ENCODE results near the gene RPLP1. TPM values are rescaled to one million over a fixed set of nuclear protein-coding genes. Genes with fewer than 3 reads are reported as not detected.

RPLP1 gene
- total and polyA plus RNA-seq, 7 experiments from 2014 or later, result 1,719 to 3,527 (median 2,508) TPM

DNA sequence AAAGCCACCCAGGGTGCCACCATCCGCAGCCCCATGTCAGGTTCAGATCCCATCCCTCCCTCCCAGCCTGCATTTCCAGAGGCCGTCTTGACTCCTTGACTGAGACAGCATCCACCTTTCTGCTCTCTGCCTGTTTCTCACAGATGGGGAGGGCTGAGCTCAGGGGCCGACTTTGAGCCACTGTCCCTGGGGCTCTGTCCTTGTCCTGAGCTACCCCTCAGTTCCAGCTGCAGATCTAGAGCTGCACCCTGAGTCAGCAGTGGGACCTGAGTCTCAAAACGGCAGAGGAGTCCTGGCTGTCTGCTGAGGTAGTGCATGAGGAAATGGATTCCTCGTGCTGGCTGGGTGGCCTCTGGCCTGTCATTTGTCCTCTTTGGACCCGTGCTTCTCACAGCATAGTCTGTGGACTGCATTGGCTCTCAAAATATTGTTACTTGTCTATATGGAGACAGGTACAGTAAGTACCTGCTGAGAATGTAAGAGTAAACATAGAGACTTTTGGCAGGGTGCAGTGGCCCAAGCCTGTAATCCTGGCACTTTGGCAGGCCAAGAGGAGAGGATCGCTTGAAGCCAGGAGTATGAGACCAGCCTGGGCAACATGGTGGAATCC, 22.3 kb downstream of the RPLP1 start:
- H3K9me3 ChIP-seq (ENCODE audit: control insufficient read depth in 2 of 3, low read length in 3 of 3), result no peaks in the 10 kb centered on the region
- no peaks in the 10 kb centered on the region for H3K4me1 ChIP-seq (ENCODE audit: control insufficient read depth in 2 of 2, insufficient read depth in 2 of 2, low read length in 2 of 2)
- ChIA-PET CTCF (interaction anchor here (0.6 to 1.6 kb wide), 8 partner anchors 12 to 1338 kb away, joined by 3 to 6 read pairs (median 4); no protein-coding TSS in a partner anchor), POLR2A (interaction anchor here (0.7 to 1.1 kb wide), 3 partner anchors 11 to 23 kb away, joined by 3 read pairs; partner anchors contain the start of gene RPLP1)
- Mint-ChIP-seq H3K27me3 (peaks cover 0 to 28% (median 0%) of the 10 kb centered on the region in 5 donors), H3K4me1 (peaks cover 0 to 5% (median 0%) of the 10 kb centered on the region in 7 donors), H3K4me3 (no peak overlapping the region), H3K27ac (no peak overlapping the region), H3K36me3 (peaks cover 0 to 4% (median 3%) of the 10 kb centered on the region in 5 donors), H3K9me3 (peaks cover 0 to 6% (median 4%) of the 10 kb centered on the region in 11 donors)
- no peak for ATAC-seq
- no peaks in the 10 kb centered on the region for H3K27me3 ChIP-seq (ENCODE audit: control insufficient read depth in 2 of 2, insufficient read depth in 2 of 2, low read length in 2 of 2)
- H3K27ac ChIP-seq (ENCODE audit: low read depth, low read length), result no peak overlapping the region
- no peak overlapping the region for H3K4me3 ChIP-seq (ENCODE audit: low read length)
- no peak for DNase-seq
- no peaks in the 10 kb centered on the region for H3K36me3 ChIP-seq (ENCODE audit: control insufficient read depth in 2 of 3, insufficient read depth in 3 of 3, low read length in 3 of 3)
- intact Hi-C loops (cut with micrococcal nuclease), result loop anchor here (1.0 to 10.0 kb wide), 10 partner anchors 102 to 1337 kb away; no protein-coding TSS in a partner anchor

DNA sequence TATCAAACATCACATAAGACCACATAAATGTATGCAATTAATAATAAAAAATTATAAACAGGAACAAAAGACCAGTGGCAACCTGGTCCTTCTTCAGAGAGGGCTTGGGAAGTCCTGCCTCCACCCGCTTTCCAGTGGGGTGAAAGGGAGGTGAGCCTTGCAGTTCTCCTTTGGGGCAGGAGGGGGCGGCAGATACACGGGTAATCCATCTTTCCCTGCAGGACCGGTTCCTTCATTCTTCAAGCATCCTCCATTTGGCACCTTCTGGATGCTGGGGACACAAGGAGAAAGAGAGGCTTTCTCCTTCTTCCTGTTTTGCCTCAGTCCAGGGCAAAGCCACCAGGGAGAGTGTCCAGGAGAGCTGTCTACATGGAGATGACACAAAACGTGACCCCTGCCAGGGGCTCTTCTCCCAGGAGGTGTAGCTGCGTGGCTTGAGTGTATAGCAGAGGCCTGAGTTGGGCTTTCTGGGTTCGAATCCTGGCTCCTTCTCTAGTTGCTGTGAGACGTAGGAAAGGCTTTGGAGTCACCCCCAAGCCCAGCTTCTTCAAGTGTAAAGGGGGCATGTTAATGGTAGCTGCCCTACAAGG, 23.2 kb downstream of the RPLP1 start:
- Histone ChIP-seq H3K9me3 (ENCODE audit: control insufficient read depth in 2 of 3, low read length in 3 of 3) (no peaks in the 10 kb centered on the region), H3K27me3 (ENCODE audit: control insufficient read depth in 2 of 2, insufficient read depth in 2 of 2, low read length in 2 of 2) (no peaks in the 10 kb centered on the region), H3K27ac (ENCODE audit: low read depth, low read length) (no peak overlapping the region), H3K4me3 (ENCODE audit: low read length) (no peak overlapping the region), H3K36me3 (ENCODE audit: control insufficient read depth in 2 of 3, insufficient read depth in 3 of 3, low read length in 3 of 3) (no peaks in the 10 kb centered on the region), H3K4me1 (ENCODE audit: control insufficient read depth in 2 of 2, insufficient read depth in 2 of 2, low read length in 2 of 2) (no peaks in the 10 kb centered on the region)
- Mint-ChIP-seq H3K27me3 (peaks cover 0 to 29% (median 0%) of the 10 kb centered on the region in 5 donors), H3K4me1 (peaks cover 0 to 5% (median 0%) of the 10 kb centered on the region in 7 donors), H3K36me3 (peaks cover 0 to 4% (median 3%) of the 10 kb centered on the region in 5 donors), H3K9me3 (peaks cover 0 to 9% (median 4%) of the 10 kb centered on the region in 11 donors), H3K27ac (no peak overlapping the region), H3K4me3 (no peak overlapping the region)
- DNase-seq, result peak; percentile 39 to 77 (median 63)
- intact Hi-C loops (cut with micrococcal nuclease), result loop anchor here (1.0 to 10.0 kb wide), 11 partner anchors 101 to 1336 kb away; no protein-coding TSS in a partner anchor
- POLR2A ChIA-PET, result interaction anchor here (0.9 kb wide), 1 partner anchor 24 kb away, joined by 3 read pairs; the partner anchor contains the start of gene RPLP1
- peak; percentile 90 for ATAC-seq
- CTCF ChIA-PET, result interaction anchor here (0.6 to 1.6 kb wide), 17 partner anchors 10 to 1337 kb away, joined by 3 to 8 read pairs (median 3); partner anchors contain the start of gene RPLP1

DNA sequence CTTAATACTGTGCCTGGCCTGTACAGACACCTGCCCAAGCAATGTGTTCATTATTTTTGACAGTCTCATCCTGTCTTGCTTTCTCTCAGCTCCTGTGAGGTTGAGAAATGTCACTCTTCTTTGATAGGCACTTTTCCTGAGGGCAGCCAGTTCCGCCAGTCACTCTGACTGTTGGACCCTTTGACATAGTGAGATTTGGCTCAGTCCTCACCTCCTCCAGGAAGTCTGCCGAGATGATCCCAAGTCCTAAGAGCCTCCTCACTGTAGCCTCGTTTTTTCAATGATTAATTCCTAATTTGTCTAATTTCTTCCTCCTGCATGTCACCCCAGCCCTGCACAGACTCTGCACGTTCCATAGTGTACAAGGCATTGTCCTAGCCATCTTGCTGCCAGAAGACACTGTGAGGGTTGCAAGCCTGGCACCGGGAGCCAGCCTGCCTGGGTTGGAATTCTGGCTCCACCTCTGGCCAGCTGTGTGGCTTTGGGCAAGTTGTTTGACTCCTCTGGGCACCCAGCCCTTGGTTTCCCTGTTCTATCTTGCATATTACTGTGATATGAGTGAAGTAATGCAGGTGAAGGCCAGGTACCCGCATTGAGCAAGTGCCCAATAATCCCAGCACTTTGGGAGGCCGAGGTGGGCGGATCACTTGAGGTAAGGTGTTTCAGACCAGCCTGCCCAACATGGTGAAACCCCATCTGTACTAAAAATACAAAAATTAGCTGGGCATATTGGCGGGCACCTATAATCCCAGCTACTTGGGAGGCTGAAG, 24.3 kb downstream of the RPLP1 start:
- Histone ChIP-seq H3K4me1 (ENCODE audit: control insufficient read depth in 2 of 2, insufficient read depth in 2 of 2, low read length in 2 of 2) (no peaks in the 10 kb centered on the region), H3K9me3 (ENCODE audit: control insufficient read depth in 2 of 3, low read length in 3 of 3) (no peaks in the 10 kb centered on the region), H3K27me3 (ENCODE audit: control insufficient read depth in 2 of 2, insufficient read depth in 2 of 2, low read length in 2 of 2) (no peaks in the 10 kb centered on the region), H3K36me3 (ENCODE audit: control insufficient read depth in 2 of 3, insufficient read depth in 3 of 3, low read length in 3 of 3) (no peaks in the 10 kb centered on the region), H3K4me3 (ENCODE audit: low read length) (no peak overlapping the region), H3K27ac (ENCODE audit: low read depth, low read length) (no peak overlapping the region)
- POLR2A ChIA-PET, result no interaction called here
- H3K27me3 Mint-ChIP-seq, result peaks cover 0 to 21% (median 0%) of the 10 kb centered on the region in 5 donors
- peaks cover 0 to 3% (median 0%) of the 10 kb centered on the region in 7 donors for H3K4me1 Mint-ChIP-seq
- CTCF ChIA-PET, result interaction anchor here (0.6 to 2.2 kb wide), 13 partner anchors 9 to 1334 kb away, joined by 3 to 13 read pairs (median 4); no protein-coding TSS in a partner anchor
- peaks cover 0 to 9% (median 4%) of the 10 kb centered on the region in 11 donors for H3K9me3 Mint-ChIP-seq
- H3K36me3 Mint-ChIP-seq, result peaks cover 0 to 4% (median 3%) of the 10 kb centered on the region in 5 donors
- ATAC-seq (no peak), DNase-seq (no peak)
- H3K4me3 Mint-ChIP-seq, result no peak overlapping the region
- H3K27ac Mint-ChIP-seq, result no peak overlapping the region
- intact Hi-C loops (cut with micrococcal nuclease), result loop anchor here (1.0 to 10.0 kb wide), 7 partner anchors 100 to 1335 kb away; no protein-coding TSS in a partner anchor

DNA sequence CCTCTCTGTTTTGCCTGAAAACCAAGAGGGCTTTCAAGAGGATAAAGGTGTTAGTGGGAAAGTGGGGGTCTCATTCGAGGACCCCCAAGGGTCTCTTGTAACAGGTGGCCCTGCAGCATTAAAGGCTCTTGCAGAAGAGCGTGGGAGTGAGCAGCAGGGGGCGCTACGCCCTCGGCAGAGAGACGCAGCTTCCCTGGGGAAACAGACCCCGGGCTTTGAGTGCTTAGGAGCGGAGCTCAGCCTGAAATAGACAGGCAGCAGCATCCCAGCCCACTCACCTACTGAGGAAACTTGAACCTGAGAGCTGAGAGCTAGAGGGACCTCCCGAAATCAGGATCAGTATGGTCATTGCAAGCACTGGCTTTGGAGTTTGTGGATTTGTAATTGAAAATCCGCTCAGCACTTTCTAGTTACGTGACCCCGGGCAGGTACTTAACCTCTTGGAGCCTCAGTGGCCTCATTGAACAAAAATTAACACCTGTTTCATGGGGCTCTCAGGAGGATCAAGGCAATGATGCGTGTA, 25.7 kb downstream of the RPLP1 start:
- DNase-seq, result peak in 4 of 9 donors; percentile 24 to 57 (median 41)
- no peaks in the 10 kb centered on the region for H3K4me1 ChIP-seq (ENCODE audit: control insufficient read depth in 2 of 2, insufficient read depth in 2 of 2, low read length in 2 of 2)
- no peaks in the 10 kb centered on the region for H3K27me3 ChIP-seq (ENCODE audit: control insufficient read depth in 2 of 2, insufficient read depth in 2 of 2, low read length in 2 of 2)
- ChIA-PET POLR2A (interaction anchor here (1.0 kb wide), 1 partner anchor 25 kb away, joined by 3 read pairs; the partner anchor contains the start of gene RPLP1), CTCF (interaction anchor here (0.7 to 2.2 kb wide), 7 partner anchors 8 to 1244 kb away, joined by 3 to 13 read pairs (median 4); no protein-coding TSS in a partner anchor)
- no peak overlapping the region for H3K4me3 Mint-ChIP-seq
- no peak overlapping the region for H3K4me3 ChIP-seq (ENCODE audit: low read length)
- H3K36me3 ChIP-seq (ENCODE audit: control insufficient read depth in 2 of 3, insufficient read depth in 3 of 3, low read length in 3 of 3), result no peaks in the 10 kb centered on the region
- H3K27ac ChIP-seq (ENCODE audit: low read depth, low read length), result no peak overlapping the region
- H3K27me3 Mint-ChIP-seq, result peaks cover 0 to 15% (median 0%) of the 10 kb centered on the region in 5 donors
- H3K4me1 Mint-ChIP-seq, result peaks cover 0 to 3% (median 0%) of the 10 kb centered on the region in 7 donors
- H3K27ac Mint-ChIP-seq, result no peak overlapping the region
- no peaks in the 10 kb centered on the region for H3K9me3 ChIP-seq (ENCODE audit: control insufficient read depth in 2 of 3, low read length in 3 of 3)
- intact Hi-C loops (cut with micrococcal nuclease), result loop anchor here (1.0 to 10.0 kb wide), 9 partner anchors 99 to 1334 kb away; no protein-coding TSS in a partner anchor
- ATAC-seq, result peak; percentile 49
- H3K9me3 Mint-ChIP-seq, result peaks cover 0 to 9% (median 4%) of the 10 kb centered on the region in 11 donors
- peaks cover 0 to 4% (median 3%) of the 10 kb centered on the region in 5 donors for H3K36me3 Mint-ChIP-seq

DNA sequence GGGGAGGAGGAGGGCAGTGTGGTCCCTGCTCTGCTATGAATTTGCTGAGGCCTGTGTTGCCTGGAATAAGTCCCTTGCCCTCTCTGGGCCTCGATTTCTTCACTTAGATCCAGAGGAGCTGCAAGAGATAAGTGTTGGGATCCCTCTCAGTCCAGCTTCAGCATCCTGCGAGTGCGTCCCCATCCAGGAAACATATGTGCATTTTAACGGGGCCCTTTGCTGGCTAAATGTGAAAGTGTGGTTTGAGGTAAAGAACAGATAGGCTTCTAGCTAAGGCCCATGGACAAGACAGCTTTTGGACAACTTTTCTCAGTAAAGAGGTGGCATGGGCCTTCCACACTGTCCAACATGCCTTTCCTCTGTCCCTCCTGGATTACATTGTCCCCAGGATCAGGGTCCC, 26.5 kb downstream of the RPLP1 start:
- DNase-seq (no peak), ATAC-seq (no peak)
- H3K27me3 ChIP-seq (ENCODE audit: control insufficient read depth in 2 of 2, insufficient read depth in 2 of 2, low read length in 2 of 2), result no peaks in the 10 kb centered on the region
- Mint-ChIP-seq H3K27ac (no peak overlapping the region), H3K4me1 (peaks cover 0 to 3% (median 0%) of the 10 kb centered on the region in 7 donors), H3K4me3 (no peak overlapping the region), H3K36me3 (peaks cover 0 to 4% (median 3%) of the 10 kb centered on the region in 5 donors), H3K27me3 (peaks cover 0 to 15% (median 0%) of the 10 kb centered on the region in 5 donors), H3K9me3 (peaks cover 0 to 9% (median 4%) of the 10 kb centered on the region in 11 donors)
- intact Hi-C loops (cut with micrococcal nuclease), result loop anchor here (2.0 to 10.0 kb wide), 7 partner anchors 98 to 1333 kb away; no protein-coding TSS in a partner anchor
- no peak overlapping the region for H3K4me3 ChIP-seq (ENCODE audit: low read length)
- H3K36me3 ChIP-seq (ENCODE audit: control insufficient read depth in 2 of 3, insufficient read depth in 3 of 3, low read length in 3 of 3), result no peaks in the 10 kb centered on the region
- H3K9me3 ChIP-seq (ENCODE audit: control insufficient read depth in 2 of 3, low read length in 3 of 3), result no peaks in the 10 kb centered on the region
- ChIA-PET POLR2A (no interaction called here), CTCF (interaction anchor here (1.3 to 2.2 kb wide), 5 partner anchors 7 to 1244 kb away, joined by 4 to 13 read pairs (median 5); no protein-coding TSS in a partner anchor)
- H3K4me1 ChIP-seq (ENCODE audit: control insufficient read depth in 2 of 2, insufficient read depth in 2 of 2, low read length in 2 of 2), result no peaks in the 10 kb centered on the region
- no peak overlapping the region for H3K27ac ChIP-seq (ENCODE audit: low read depth, low read length)

Measured in naive thymus-derived CD4-positive, alpha-beta T cell (primary cell).